HG03064 (cell line): ENCODE data around the gene QRFP.

Experiments used
- ATAC-seq: cut with Tn5 transposase; IDR thresholded peaks from one replicate; pipeline ENCODE4 v1.9.1; 2021; ENCODE audit warnings: low read depth; ENCODE audit not compliant: unreplicated experiment

QRFP gene, protein sequence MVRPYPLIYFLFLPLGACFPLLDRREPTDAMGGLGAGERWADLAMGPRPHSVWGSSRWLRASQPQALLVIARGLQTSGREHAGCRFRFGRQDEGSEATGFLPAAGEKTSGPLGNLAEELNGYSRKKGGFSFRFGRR

DNA sequence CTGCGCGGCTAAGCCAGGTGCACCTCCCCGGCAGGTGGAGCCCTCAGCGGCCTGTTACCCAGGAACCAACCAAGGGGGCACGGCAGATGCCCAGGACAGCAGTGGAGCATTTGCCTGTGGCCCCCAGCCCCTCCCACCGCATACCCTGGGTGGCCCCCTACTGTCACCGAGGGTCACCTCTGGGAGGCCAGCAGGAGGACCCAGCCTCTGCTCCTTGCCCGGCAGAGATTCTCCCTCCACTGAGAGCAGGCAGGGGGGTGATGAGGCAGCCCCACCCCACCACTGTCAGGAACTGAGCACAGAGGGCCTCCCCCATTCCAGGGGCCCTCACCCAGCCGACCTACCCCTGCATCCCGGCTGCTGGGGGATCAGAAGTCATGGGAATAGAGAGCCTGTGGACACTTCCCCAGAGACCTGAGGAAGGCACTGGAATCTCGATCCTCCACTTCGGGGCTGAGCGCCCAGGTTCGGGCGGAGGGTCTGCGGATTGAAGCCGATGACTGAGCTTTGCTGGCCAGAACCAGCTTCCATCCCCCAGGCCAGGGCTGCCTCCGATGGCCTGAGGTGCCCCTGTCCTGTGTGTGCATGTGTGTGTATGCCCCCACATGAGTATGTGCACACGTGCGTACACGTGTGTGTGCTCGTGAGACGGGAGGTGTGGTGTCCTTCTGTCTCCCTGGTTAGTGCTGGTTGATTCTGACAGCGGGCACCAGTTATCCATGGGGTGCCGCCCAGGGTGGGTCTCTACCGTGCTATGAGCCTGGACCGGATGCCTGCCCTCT is at the start of gene QRFP:
Gene QRFP (minus strand): TSS at position 580 of the 782 bp plus-strand sequence. CDS start 2,974 bp downstream, outside the sequence.
- ATAC-seq: no peak

DNA sequence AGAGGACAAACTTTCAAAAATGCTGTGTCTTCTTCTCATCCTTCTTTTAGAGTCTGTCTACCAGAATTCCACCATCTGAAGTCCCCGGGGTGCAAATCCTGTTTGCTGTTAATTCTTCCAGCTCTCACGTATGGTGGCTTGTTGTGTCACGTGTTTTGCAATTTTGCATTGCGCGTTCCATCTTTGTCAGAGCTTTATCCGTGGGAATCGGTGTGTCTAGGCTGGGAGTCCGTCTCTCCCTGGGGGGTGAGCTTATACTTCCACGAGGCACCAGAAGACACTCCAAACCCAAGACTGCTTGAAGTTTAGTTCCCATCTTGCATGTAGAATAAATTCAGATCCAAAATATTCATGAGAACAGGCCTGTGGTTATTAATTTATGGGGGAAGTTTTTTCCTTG is 48.6 kb upstream of the QRFP start:
- no peak for ATAC-seq

DNA sequence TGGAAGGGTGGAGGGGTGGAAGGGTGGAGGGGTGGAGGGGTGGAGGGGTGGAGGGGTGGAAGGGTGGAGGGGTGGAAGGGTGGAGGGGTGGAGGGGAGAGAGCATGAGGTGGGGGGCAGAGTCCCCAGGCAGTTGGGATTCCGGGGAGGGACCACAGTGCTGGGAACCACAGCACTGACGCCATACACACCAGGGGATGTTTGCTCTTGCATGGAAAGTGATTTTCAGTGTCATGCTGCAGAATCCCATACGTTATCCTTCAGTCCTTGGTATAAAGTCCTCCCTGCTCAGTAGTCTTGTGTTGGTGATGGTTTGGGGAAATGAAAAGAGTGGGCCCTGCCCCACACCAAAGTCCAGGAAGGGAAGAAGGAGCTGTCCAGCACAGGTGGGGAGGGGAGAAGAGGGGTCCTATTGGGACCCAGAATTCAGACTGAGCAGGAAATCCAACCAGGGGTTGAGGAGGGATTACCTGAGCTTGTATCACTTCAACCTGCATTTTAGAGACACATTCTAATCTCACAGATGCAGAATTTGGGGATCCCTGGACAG is 48.0 kb upstream of the QRFP start:
- ATAC-seq: no peak

GRCh38 chr9:130943777-130944176 is 47.2 kb upstream of the QRFP start:
- ATAC-seq: no peak

- no peak for ATAC-seq
Observed at GRCh38 chr9:130943221-130943620, 46.6 kb upstream of the QRFP start.

DNA sequence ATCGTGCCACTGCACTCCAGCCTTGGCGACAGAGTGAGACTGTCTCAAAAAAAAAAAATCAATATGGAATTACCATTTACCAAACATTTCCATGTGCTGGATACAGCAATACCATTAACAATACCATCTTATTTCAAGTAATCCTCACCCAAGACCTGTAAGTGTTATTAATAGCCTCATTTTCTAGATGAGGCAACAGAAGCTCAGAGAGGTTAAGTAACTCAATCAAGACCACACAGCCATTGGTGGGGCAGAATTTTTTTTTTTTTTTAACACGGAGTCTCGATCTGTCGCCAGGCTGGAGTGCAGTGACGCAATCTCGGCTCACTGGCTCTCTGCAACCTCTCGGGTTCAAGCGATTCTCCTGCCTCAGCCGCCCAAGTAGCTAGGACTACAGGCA is 46.1 kb upstream of the QRFP start:
- no peak for ATAC-seq

GRCh38 chr9:130942084-130942483 is 45.5 kb upstream of the QRFP start:
- ATAC-seq: no peak

DNA sequence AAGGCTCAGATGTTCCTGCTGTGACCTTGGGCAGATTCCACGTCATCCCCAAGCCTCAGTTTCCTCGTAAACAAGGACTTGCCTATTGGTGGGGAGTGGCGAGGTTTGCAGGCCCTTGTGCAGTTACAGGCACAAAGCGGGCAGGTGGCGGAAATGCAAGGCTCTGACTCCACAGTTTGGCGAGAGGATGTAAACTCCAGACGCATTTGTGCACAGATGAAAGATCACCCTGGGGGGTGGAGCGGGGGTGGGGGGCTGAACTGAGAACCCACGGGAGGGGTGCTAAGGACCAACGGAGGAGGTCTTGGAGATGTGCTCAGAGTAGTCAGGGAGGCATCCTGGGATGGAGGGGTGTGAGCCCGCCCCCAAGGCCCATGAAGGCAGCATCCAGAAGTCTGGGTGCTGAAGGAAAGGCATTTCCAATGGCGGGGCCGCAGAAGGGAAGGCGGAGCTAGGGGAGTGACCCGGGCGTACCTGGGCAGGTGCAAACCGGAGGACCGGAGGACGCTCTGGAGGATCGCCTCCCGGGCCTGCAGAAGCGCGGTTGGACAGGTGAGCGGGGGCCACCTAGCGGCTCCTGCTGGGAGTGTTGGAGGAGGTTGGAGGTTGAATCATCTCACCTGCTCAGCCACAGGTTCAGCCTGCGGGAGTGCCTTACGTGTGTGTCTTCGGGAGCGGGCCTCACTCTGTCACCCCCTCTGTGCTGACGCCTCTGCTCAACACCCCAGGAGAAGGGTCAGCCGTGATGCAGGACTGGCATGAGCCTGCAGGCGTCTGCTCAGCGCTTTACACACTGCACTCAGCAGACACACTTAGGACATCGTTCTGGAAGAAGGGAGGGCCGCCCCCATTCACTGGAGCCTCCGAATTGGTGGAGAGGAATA is 44.3 kb upstream of the QRFP start:
- ATAC-seq: peak; percentile 54

- no peak for ATAC-seq
Observed at GRCh38 chr9:130940027-130940549, 43.5 kb upstream of the QRFP start.

DNA sequence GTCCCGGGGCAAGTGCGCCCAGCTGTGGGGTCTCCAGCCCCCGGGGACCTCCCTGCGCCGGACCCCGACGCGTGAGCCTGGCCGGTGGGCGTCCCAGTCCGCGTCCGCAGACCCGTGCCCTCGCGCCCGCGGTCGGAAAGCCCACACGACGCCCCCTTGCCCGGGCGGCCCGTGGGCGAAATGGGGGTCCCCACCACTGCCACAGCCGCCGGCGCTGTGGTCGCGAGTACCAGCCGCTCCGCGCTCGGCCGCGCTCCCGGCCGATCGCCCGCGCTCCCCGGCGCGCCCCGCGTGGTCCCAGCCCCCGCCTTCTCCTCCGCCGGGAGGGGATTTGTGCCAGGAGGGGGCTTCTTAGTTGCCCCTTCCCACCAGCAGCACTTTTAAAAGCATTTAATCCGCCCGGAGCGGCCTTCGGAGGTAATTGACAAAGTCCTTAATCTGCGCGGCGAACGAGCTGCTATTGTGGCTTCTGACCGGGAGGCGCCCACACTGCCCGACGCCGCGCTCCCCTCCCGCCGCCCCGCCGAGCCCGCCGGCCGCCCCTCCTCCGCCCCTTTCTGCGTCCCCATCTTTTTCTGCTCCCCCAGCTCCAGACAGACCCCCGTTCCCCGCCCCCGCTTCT is 42.9 kb upstream of the QRFP start:
- ATAC-seq: no peak

- ATAC-seq: no peak
Observed at GRCh38 chr9:130938652-130939404, 42.2 kb upstream of the QRFP start, which contains the start of gene FIBCD1. Gene FIBCD1 (minus strand): TSS chr9:130939247. CDS start chr9:130938607, 640 bp downstream.

GRCh38 chr9:130938184-130938651 is 41.6 kb upstream of the QRFP start:
- ATAC-seq: no peak

DNA sequence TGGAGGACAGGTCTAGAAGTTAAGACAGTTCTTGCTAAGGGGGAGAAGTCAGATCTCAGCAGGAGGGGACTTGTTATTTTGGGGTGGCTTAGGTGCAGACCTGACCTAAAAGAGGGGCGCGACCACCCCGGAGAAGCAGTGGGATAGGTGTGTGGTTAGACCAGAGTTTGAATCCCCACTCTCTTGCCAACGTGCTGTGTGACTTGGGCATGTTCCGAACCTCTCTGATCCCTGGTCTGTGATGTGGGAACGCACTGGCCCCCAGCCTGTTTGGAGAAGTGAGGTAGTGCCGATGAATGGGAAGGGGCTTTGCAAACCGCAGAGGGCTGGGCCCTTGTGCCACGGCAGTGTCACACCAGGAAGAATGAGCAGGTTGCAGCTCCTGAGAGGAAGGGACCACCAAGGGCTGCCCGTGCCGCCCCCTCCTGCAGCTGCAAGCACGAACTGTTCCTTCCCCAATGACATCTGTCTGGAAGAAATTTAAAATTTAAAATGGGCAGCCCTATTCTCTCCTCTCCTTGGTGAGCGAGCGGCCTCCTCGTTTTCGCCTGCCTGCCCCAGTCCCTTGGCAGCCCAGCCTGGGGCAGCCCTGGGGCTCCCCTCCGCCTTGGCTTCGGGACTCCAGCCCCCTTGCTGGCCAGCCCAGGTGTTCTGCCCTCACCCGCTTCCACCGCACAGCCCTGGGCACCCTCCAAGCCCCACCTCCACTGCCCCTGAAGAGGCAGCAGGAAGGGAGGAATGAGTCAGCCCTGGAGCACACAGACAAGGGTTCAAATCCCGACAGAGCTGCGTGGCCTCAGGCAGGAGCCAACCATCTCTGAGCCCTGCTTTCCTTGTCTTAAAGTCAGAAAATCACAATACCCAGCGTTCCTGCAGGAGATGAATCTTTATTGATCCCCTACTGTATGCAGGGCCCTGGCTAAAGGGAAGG is 40.8 kb upstream of the QRFP start:
- no peak for ATAC-seq

- no peak for ATAC-seq
Observed at GRCh38 chr9:130936285-130937117, 39.9 kb upstream of the QRFP start.

DNA sequence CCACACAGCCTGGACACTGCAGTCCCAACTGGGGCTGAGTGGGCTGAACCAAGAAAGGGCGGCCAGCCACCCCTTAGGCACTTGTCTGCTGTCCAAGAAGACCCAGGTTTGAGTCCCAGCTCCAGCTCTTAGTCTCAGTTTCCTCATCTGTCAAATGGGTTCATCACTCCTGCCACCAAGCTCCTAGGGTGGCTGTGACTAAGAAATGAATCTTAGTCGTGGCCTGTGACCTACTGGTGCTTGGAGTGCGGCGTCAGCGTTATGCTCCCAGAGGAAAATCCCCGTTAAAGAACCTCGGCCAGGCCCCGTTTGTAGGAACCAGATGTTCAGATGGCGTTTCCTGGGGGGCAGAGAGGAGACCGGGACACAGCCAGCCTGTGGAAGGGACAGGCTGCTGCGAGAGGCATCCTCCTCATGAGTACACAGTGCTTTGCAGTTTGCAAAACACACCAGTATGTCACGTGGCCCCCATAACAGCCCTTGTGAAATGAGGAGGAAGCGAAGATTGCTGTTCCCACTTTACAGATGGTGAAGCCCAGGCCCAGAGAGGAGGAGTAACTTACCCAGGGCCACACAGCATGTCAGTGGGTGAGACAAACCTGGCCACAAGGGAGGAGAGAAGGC is 39.1 kb upstream of the QRFP start:
- ATAC-seq: no peak

DNA sequence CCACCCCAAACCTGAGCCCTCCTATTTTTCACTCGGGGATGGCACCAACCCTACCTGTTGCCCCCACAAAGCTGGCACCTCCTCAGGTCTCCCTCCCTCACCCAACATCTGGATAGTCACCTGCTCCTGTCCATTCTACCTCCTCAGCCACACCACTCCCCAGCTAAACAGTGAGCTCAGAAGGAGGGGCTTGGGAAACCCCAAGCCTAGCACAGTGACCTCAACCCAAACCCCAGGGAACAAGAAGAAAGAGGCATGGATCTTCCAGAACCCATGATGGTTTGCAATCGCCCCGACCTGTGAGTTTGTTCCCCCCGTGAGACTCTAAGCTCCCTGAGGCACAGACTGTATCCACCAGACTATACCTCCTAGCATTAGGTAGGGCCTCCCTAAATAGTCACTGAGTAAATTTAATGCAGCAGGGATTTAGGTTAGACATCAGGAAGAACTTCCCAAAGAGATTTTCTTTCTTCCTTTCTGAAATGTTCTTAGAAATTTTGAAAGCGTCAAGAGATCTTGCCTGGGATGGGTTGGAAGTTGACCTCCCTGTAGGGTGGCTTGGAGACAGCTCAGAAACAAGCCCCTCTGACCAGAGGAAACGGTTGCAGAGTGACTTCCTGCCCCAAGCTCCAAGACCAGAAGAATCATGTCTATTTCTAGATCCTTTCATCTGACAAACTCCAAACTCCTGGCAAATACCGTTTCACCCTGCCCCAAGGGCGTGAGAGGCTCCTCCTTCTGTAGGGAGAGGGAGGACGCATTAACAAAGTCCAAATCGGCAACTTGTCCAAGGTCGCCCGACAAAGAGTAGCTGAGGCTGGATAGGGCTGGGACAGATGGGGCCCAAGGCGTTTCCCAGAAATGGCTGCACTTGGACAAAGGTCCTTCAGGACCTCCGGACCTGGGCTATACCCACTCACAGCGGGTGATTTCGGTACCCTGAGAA is 38.4 kb upstream of the QRFP start:
- ATAC-seq: no peak
